NCI-H128 (cell line): ENCODE data around the gene RBM15B.
"Not testable (repeated sequence)": the region's sequence is repeated elsewhere in the genome, so short reads cannot be mapped to it uniquely, and the experiment has no call there.

ENCODE experiments used
- DNase-seq: peaks from one replicate; lab custom pipeline; 2025; ENCODE audit not compliant: unreplicated experiment; lab: John Stamatoyannopoulos, UW

The RBM15B gene

GRCh38 chr3:51391075-51391565 is at the start of gene RBM15B:
Gene RBM15B, plus strand, starts transcription at chr3:51391285. Its CDS starts 115 bp downstream, at chr3:51391400.
- peak; percentile 74 for DNase-seq

GRCh38 chr3:51343918-51344687 is 47.0 kb upstream of the RBM15B start:
- no peak for DNase-seq

- no peak for DNase-seq
Measured at GRCh38 chr3:51350751-51351150, 40.3 kb upstream of the RBM15B start.

GRCh38 chr3:51353131-51353530 is 38.0 kb upstream of the RBM15B start:
- no peak for DNase-seq

- no peak for DNase-seq
Measured at GRCh38 chr3:51353691-51354090, 37.4 kb upstream of the RBM15B start.

GRCh38 chr3:51354172-51354571 is 36.9 kb upstream of the RBM15B start:
- no peak for DNase-seq

- no peak for DNase-seq
Measured at GRCh38 chr3:51354731-51355615, 36.1 kb upstream of the RBM15B start.

- no peak for DNase-seq
Measured at GRCh38 chr3:51355891-51356578, 35.0 kb upstream of the RBM15B start.

- DNase-seq = no peak
Measured at GRCh38 chr3:51357856-51358255, 33.2 kb upstream of the RBM15B start.

- no peak for DNase-seq
Measured at GRCh38 chr3:51358981-51359380, 32.1 kb upstream of the RBM15B start.

- DNase-seq = no peak
Measured at GRCh38 chr3:51360806-51361205, 30.3 kb upstream of the RBM15B start.

GRCh38 chr3:51361746-51362145 is 29.3 kb upstream of the RBM15B start:
- DNase-seq = no peak

GRCh38 chr3:51362476-51362875 is 28.6 kb upstream of the RBM15B start:
- no peak for DNase-seq

GRCh38 chr3:51368276-51368675 is 22.8 kb upstream of the RBM15B start:
- not testable (repeated sequence) for DNase-seq

- DNase-seq = peak; percentile 18
Measured at GRCh38 chr3:51371943-51372557, 19.0 kb upstream of the RBM15B start.

GRCh38 chr3:51373658-51374421 is 17.2 kb upstream of the RBM15B start:
- no peak for DNase-seq

GRCh38 chr3:51374456-51374855 is 16.6 kb upstream of the RBM15B start:
- no peak for DNase-seq

- no peak for DNase-seq
Measured at GRCh38 chr3:51375136-51375535, 15.9 kb upstream of the RBM15B start.

GRCh38 chr3:51375571-51375970 is 15.5 kb upstream of the RBM15B start:
- DNase-seq = no peak

GRCh38 chr3:51378065-51378464 is 13.0 kb upstream of the RBM15B start:
- no peak for DNase-seq
